Left ventricle myocardium inferior (tissue), 1 donor: ENCODE data around the gene GARIN3. TPM values are rescaled to one million over a fixed set of nuclear protein-coding genes. Genes with fewer than 3 reads are reported as not detected.

Source experiments
- DNase-seq: peaks from one replicate; pipeline ENCODE4 v3.0.0-alpha.2; 2020
- H3K27ac ChIP-seq: fragments of 200-600 bp; replicated peaks from 2 replicates; pipeline ENCODE4 v1.8.0; 2021
- H3K27me3 ChIP-seq: fragments of 200-600 bp; 2 replicates; pipeline ENCODE4 v1.8.0; 2021; ENCODE audit warnings: low read depth
- H3K36me3 ChIP-seq: fragments of 200-600 bp; 2 replicates; pipeline ENCODE4 v1.8.0; 2021
- H3K4me1 ChIP-seq: fragments of 200-600 bp; 2 replicates; pipeline ENCODE4 v1.8.0; 2021
- H3K4me3 ChIP-seq: fragments of 200-600 bp; 2 replicates; pipeline ENCODE4 v1.8.0; 2021; ENCODE audit warnings: mild to moderate bottlenecking, moderate library complexity
- H3K9me3 ChIP-seq: fragments of 200-600 bp; replicated peaks from 2 replicates; pipeline ENCODE4 v1.8.0; 2021
- CTCF ChIP-seq: fragments of 200-600 bp; IDR thresholded peaks from 2 replicates; pipeline ENCODE4 v1.8.0; 2021; ENCODE audit warnings: antibody characterized with exemption, mild to moderate bottlenecking, borderline replicate concordance
- intact Hi-C: fragments of 100-400 bp; cut with micrococcal nuclease; formaldehyde crosslinking; loops from one replicate; pipeline ENCODE4 v1.11.0; 2022
- total RNA-seq: library from RNA; stranded (reverse); fragmentation: NEBNext Ultra II Directional; extraction: Animal tissue kit (Norgen Biotek cat#: 25700); gene quantifications from one replicate; pipeline ENCODE4 v1.2.1, GENCODE V29; 2021
- donor health status: DM: no; HTN: yes; CAD: no; lungs with severe emphysema.

The GARIN3 gene
- total RNA-seq, 1 donor from 2014 or later = not detected

- H3K9me3 ChIP-seq = no peaks in the 10 kb centered on the region
- no peak overlapping the region for H3K27ac ChIP-seq
Measured at GRCh38 chr5:157162919-157163510, 3.0 kb downstream of the GARIN3 start.

DNA sequence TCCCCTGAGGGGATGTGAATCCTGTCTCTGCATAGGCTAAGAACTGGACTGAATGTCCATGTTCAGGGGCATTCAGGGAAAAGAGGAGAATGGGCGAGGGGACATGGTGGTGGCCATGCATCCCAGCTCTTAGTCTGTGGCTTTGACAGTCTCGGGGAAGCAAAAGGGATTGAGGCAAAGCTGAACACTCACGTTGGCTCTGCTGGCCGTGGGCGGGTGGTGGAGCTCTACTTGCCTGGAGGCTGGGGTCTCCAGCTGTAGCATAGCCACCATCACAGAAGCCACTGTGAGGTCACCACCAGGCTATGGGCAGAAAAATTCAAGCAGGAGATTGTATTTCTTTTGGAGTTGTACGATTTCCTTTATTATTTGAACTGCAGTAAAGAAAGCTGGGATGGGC is 4.1 kb downstream of the GARIN3 start:
- no peaks in the 10 kb centered on the region for H3K9me3 ChIP-seq
- DNase-seq = no peak
- H3K4me3 ChIP-seq = no peak overlapping the region
- H3K27me3 ChIP-seq = peaks cover 48% of the 10 kb centered on the region
- TF ChIP-seq CTCF = no peak
- H3K4me1 ChIP-seq = no peaks in the 10 kb centered on the region
- intact Hi-C loops = no loop called here
- H3K27ac ChIP-seq = no peak overlapping the region
- no peaks in the 10 kb centered on the region for H3K36me3 ChIP-seq

More at GRCh38 chr5:157162919-157163510, 3.0 kb downstream of the GARIN3 start:
- Histone ChIP-seq H3K4me3 (no peak overlapping the region), H3K4me1 (no peaks in the 10 kb centered on the region), H3K36me3 (no peaks in the 10 kb centered on the region), H3K27me3 (peaks cover 59% of the 10 kb centered on the region)
- TF ChIP-seq CTCF = no peak
- DNase-seq = no peak
- intact Hi-C loops = no loop called here

- no peak overlapping the region for H3K27ac ChIP-seq
- no peak for TF ChIP-seq CTCF
- no peaks in the 10 kb centered on the region for H3K9me3 ChIP-seq
- H3K27me3 ChIP-seq = peaks cover 31% of the 10 kb centered on the region
- H3K4me3 ChIP-seq = no peak overlapping the region
- DNase-seq = no peak
- intact Hi-C loops = no loop called here
- no peaks in the 10 kb centered on the region for H3K36me3 ChIP-seq
- no peaks in the 10 kb centered on the region for H3K4me1 ChIP-seq
Measured at GRCh38 chr5:157160001-157160400, 6.1 kb downstream of the GARIN3 start.

- TF ChIP-seq CTCF = no peak
- Histone ChIP-seq H3K27me3 (peaks cover 25% of the 10 kb centered on the region), H3K4me1 (no peaks in the 10 kb centered on the region), H3K27ac (no peak overlapping the region), H3K9me3 (no peaks in the 10 kb centered on the region), H3K36me3 (no peaks in the 10 kb centered on the region), H3K4me3 (no peak overlapping the region)
- no peak for DNase-seq
- intact Hi-C loops = no loop called here
Measured at GRCh38 chr5:157159209-157159751, 6.8 kb downstream of the GARIN3 start.

- H3K27me3 ChIP-seq = peaks cover 8% of the 10 kb centered on the region
- no peaks in the 10 kb centered on the region for H3K36me3 ChIP-seq
- intact Hi-C loops = no loop called here
- no peaks in the 10 kb centered on the region for H3K9me3 ChIP-seq
- no peaks in the 10 kb centered on the region for H3K4me1 ChIP-seq
- H3K4me3 ChIP-seq = no peak overlapping the region
- H3K27ac ChIP-seq = no peak overlapping the region
- no peak for TF ChIP-seq CTCF
- no peak for DNase-seq
Measured at GRCh38 chr5:157157293-157157891, 8.7 kb downstream of the GARIN3 start.
